SK-N-SH treated with all-trans-retinoic acid at 6 μM for 48 hours (cell line): ENCODE data around the gene PRDM10.

Source experiments
- ATAC-seq: fragments of 200-7000 bp; cut with Tn5 transposase; 3 replicates; pipeline ENCODE4 v1.9.1; 2020; ENCODE audit warnings: mild to moderate bottlenecking, moderate library complexity
- BACH2 ChIP-seq: fragments of 250-450 bp; sonication (Bioruptor Pico); IDR thresholded peaks from 2 replicates; pipeline ENCODE4 v1.9.0; 2021; ENCODE audit warnings: mild to moderate bottlenecking, borderline replicate concordance
- CSDC2 ChIP-seq: fragments of 250-450 bp; sonication (Bioruptor Pico); IDR thresholded peaks from 2 replicates; pipeline ENCODE4 v1.5.0; 2020; ENCODE audit warnings: mild to moderate bottlenecking, moderate library complexity
- ISL1 ChIP-seq: fragments of 250-450 bp; sonication (Bioruptor Pico); IDR thresholded peaks from 2 replicates; pipeline ENCODE4 v2.1.2; 2022; ENCODE audit warnings: mild to moderate bottlenecking, moderate library complexity
- OSR1 ChIP-seq: fragments of 250-450 bp; sonication (Bioruptor Pico); IDR thresholded peaks from 2 replicates; pipeline ENCODE4 v1.8.0; 2022; ENCODE audit warnings: moderate library complexity, mild to moderate bottlenecking, inconsistent platforms
- PATZ1 ChIP-seq: fragments of 250-450 bp; sonication (Bioruptor Pico); IDR thresholded peaks from 2 replicates; pipeline ENCODE4 v1.8.0; 2020; ENCODE audit warnings: mild to moderate bottlenecking, moderate library complexity, borderline replicate concordance
- PPARA ChIP-seq: fragments of 250-450 bp; sonication (Bioruptor Pico); IDR thresholded peaks from 2 replicates; pipeline ENCODE4 v1.5.0; 2020; ENCODE audit warnings: mild to moderate bottlenecking, borderline replicate concordance
- RARB ChIP-seq: fragments of 250-450 bp; sonication (Bioruptor Pico); IDR thresholded peaks from 2 replicates; pipeline ENCODE4 v1.8.0; 2021; ENCODE audit warnings: mild to moderate bottlenecking, moderate library complexity
- SNAI2 ChIP-seq: fragments of 250-450 bp; sonication (Bioruptor Pico); IDR thresholded peaks from 2 replicates; pipeline ENCODE4 v1.5.0; 2020; ENCODE audit warnings: mild to moderate bottlenecking, moderate library complexity
- TCF4 ChIP-seq: fragments of 250-450 bp; sonication (Bioruptor Pico); IDR thresholded peaks from 2 replicates; pipeline ENCODE4 v1.8.0; 2021; ENCODE audit warnings: mild to moderate bottlenecking, moderate library complexity, borderline replicate concordance
- TOX ChIP-seq: fragments of 250-450 bp; sonication (Bioruptor Pico); IDR thresholded peaks from 2 replicates; pipeline ENCODE4 v1.8.0; 2021; ENCODE audit warnings: mild to moderate bottlenecking, moderate library complexity, borderline replicate concordance
- TSHZ2 ChIP-seq: fragments of 250-450 bp; sonication (Bioruptor Pico); IDR thresholded peaks from 2 replicates; pipeline ENCODE4 v1.5.0; 2020; ENCODE audit warnings: mild to moderate bottlenecking, moderate library complexity
- ZC3H10 ChIP-seq: fragments of 250-450 bp; sonication (Bioruptor Pico); IDR thresholded peaks from 2 replicates; pipeline ENCODE4 v1.5.1; 2021; ENCODE audit warnings: mild to moderate bottlenecking, moderate library complexity
- ZFP30 ChIP-seq: fragments of 450-650 bp; formaldehyde crosslinking; IDR thresholded peaks from 2 replicates; pipeline ENCODE4 v1.5.0; 2022; ENCODE audit warnings: mild to moderate bottlenecking, moderate library complexity
- ZNF8 ChIP-seq: fragments of 450-650 bp; formaldehyde crosslinking; IDR thresholded peaks from 2 replicates; pipeline ENCODE4 v1.5.0; 2020; ENCODE audit warnings: mild to moderate bottlenecking, moderate library complexity
- TF ChIP-seq, protein P1 (sequence below): fragments of 250-450 bp; sonication (Bioruptor Pico); IDR thresholded peaks from 2 replicates; pipeline ENCODE4 v1.5.1; 2020; ENCODE audit warnings: low read depth, mild to moderate bottlenecking, moderate library complexity
- TF ChIP-seq, protein P2 (sequence below): fragments of 250-450 bp; sonication (Bioruptor Pico); IDR thresholded peaks from 2 replicates; pipeline ENCODE4 v1.5.1; 2021; ENCODE audit warnings: mild to moderate bottlenecking, moderate library complexity
- TF ChIP-seq, protein P3 (sequence below): fragments of 250-450 bp; sonication (Bioruptor Pico); IDR thresholded peaks from 2 replicates; pipeline ENCODE4 v1.8.0; 2021; ENCODE audit warnings: low read depth, mild to moderate bottlenecking, moderate library complexity, borderline replicate concordance

PRDM10 gene

DNA sequence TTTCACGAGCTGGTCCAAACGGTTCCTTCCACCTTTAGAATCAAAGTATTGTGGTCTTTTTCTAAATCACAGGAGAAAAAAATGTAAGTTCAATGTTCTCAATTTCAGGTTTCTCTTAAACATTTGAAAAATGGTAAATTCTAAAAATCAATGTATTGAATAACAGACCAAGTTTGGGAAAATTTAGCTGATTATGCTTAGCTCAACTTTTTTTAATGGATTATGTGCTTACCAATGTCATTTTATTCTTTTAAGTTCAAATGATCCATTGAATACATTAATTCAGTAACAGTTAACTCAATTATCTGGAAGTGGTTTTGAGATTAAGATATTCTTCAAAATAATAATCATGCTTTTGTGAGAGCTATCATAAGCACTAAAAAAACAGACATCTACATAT, 5.1 kb downstream of the PRDM10 start:
- no peak for ATAC-seq

DNA sequence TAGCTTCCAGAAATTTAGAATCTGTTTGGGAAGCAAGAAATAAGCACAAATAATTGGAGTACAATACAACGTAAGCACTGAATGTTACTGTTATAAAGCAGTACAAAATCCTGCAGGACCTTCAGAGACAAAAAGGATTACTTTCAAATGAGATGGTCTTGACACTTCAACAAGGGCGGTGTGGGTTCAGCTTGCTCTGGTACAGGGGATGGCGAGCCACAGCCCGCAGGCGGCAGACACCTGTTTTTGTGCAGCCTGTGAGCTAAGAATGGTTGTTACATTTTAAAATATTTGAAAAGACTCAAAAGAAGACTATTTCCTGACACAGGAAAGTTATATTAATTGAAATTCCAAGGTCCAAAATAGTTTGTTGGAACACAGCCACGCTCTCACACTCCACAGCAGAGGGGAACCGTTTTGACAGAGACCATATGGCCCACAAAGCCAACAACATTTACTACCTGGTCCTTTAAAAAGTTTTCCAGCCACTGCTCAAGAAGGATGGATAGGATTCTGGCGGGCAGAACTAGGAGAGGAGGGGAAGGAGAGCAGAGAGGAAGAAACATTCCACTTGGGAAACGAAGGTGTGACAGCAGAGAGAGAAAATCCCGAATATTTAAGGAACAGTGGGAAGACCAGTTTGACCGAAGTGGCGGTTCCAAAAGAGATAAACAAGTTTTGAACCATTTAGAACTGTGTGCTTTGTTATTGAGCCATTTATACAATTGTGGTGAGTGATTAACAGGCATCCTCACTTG, 6.3 kb downstream of the PRDM10 start:
- peak; percentile 57 for ATAC-seq
- TF ChIP-seq RARB (CRISPR knock-in tag), result no peak
- TF ChIP-seq ZC3H10 (CRISPR knock-in tag), result no peak
- no peak for TF ChIP-seq SNAI2 (CRISPR knock-in tag)
- no peak for TF ChIP-seq TOX
- TF ChIP-seq ZFP30 (CRISPR knock-in tag), result no peak
- TF ChIP-seq PPARA, result no peak
- TF ChIP-seq ZNF8 (CRISPR knock-in tag), result no peak
- TF ChIP-seq OSR1, result no peak
- no peak for TF ChIP-seq CSDC2
- TF ChIP-seq TSHZ2 (CRISPR knock-in tag), result no peak
- TF ChIP-seq, protein P1, sequence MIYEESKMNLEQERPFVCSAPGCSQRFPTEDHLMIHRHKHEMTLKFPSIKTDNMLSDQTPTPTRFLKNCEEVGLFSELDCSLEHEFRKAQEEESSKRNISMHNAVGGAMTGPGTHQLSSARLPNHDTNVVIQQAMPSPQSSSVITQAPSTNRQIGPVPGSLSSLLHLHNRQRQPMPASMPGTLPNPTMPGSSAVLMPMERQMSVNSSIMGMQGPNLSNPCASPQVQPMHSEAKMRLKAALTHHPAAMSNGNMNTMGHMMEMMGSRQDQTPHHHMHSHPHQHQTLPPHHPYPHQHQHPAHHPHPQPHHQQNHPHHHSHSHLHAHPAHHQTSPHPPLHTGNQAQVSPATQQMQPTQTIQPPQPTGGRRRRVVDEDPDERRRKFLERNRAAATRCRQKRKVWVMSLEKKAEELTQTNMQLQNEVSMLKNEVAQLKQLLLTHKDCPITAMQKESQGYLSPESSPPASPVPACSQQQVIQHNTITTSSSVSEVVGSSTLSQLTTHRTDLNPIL (CRISPR knock-in tag), result no peak

More for the DNA sequence above, 5.1 kb downstream of the PRDM10 start:
- TF ChIP-seq CSDC2 (no peak), TCF4 (CRISPR knock-in tag) (no peak), ISL1 (CRISPR knock-in tag) (no peak), PATZ1 (CRISPR knock-in tag) (no peak), RARB (CRISPR knock-in tag) (no peak), OSR1 (no peak), PPARA (no peak), TSHZ2 (CRISPR knock-in tag) (no peak), BACH2 (CRISPR knock-in tag) (no peak), TOX (no peak), ZC3H10 (CRISPR knock-in tag) (no peak)
- TF ChIP-seq, protein P1 (CRISPR knock-in tag), result no peak
- TF ChIP-seq, protein P2, sequence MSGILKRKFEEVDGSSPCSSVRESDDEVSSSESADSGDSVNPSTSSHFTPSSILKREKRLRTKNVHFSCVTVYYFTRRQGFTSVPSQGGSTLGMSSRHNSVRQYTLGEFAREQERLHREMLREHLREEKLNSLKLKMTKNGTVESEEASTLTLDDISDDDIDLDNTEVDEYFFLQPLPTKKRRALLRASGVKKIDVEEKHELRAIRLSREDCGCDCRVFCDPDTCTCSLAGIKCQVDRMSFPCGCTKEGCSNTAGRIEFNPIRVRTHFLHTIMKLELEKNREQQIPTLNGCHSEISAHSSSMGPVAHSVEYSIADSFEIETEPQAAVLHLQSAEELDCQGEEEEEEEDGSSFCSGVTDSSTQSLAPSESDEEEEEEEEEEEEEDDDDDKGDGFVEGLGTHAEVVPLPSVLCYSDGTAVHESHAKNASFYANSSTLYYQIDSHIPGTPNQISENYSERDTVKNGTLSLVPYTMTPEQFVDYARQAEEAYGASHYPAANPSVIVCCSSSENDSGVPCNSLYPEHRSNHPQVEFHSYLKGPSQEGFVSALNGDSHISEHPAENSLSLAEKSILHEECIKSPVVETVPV (CRISPR knock-in tag), result no peak
- TF ChIP-seq, protein P3, sequence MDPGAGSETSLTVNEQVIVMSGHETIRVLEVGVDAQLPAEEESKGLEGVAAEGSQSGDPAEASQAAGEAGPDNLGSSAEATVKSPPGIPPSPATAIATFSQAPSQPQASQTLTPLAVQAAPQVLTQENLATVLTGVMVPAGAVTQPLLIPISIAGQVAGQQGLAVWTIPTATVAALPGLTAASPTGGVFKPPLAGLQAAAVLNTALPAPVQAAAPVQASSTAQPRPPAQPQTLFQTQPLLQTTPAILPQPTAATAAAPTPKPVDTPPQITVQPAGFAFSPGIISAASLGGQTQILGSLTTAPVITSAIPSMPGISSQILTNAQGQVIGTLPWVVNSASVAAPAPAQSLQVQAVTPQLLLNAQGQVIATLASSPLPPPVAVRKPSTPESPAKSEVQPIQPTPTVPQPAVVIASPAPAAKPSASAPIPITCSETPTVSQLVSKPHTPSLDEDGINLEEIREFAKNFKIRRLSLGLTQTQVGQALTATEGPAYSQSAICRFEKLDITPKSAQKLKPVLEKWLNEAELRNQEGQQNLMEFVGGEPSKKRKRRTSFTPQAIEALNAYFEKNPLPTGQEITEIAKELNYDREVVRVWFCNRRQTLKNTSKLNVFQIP (CRISPR knock-in tag), result no peak
